RWPE1 (cell line): ENCODE measurements around the gene CBFB.

Experiments
- CTCF ChIA-PET: fragments of 350-600 bp; sonication (Branson Sonifier 250); formaldehyde crosslinking; extraction: SDS; loops from one replicate; lab custom pipeline; 2021; lab: Yijun Ruan, JAX
- POLR2A ChIA-PET: fragments of 400-600 bp; formaldehyde crosslinking; extraction: SDS; loops from one replicate; lab custom pipeline; 2020; ENCODE audit warnings: antibody characterized with exemption; ENCODE audit not compliant: low non-redundant PET; lab: Yijun Ruan, JAX
- DNase-seq: peaks from one replicate; pipeline ENCODE4 v3.0.0; 2012; ENCODE audit warnings: low spot score
- H3K27ac ChIP-seq: fragments of 450-650 bp; 2 replicates; pipeline ENCODE4 v1.5.1; 2017
- TF ChIP-seq, protein P1 (sequence below): fragments of 450-650 bp; conservative IDR thresholded peaks from 2 replicates; pipeline ENCODE4 v1.5.1; 2017; ENCODE audit warnings: low read depth, mild to moderate bottlenecking

CBFB gene

GRCh38 chr16:67023689-67024088 lies 5.3 kb upstream of the CBFB start:
- no peak overlapping the region for H3K27ac ChIP-seq
- no peak for DNase-seq
- TF ChIP-seq, protein P1, sequence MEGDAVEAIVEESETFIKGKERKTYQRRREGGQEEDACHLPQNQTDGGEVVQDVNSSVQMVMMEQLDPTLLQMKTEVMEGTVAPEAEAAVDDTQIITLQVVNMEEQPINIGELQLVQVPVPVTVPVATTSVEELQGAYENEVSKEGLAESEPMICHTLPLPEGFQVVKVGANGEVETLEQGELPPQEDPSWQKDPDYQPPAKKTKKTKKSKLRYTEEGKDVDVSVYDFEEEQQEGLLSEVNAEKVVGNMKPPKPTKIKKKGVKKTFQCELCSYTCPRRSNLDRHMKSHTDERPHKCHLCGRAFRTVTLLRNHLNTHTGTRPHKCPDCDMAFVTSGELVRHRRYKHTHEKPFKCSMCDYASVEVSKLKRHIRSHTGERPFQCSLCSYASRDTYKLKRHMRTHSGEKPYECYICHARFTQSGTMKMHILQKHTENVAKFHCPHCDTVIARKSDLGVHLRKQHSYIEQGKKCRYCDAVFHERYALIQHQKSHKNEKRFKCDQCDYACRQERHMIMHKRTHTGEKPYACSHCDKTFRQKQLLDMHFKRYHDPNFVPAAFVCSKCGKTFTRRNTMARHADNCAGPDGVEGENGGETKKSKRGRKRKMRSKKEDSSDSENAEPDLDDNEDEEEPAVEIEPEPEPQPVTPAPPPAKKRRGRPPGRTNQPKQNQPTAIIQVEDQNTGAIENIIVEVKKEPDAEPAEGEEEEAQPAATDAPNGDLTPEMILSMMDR, result no peak
- POLR2A ChIA-PET, result no interaction called here
- CTCF ChIA-PET, result interaction anchor here (0.7 kb wide), 1 partner anchor 63 kb away, joined by 4 read pairs; the partner anchor contains the start of gene CES3

- no peak overlapping the region for H3K27ac ChIP-seq
- no peak for DNase-seq
- POLR2A ChIA-PET, result no interaction called here
- TF ChIP-seq, protein P1, result no peak
- CTCF ChIA-PET, result no interaction called here
These were observed 4.4 kb upstream of the CBFB start for GRCh38 chr16:67024384-67025209.

DNA sequence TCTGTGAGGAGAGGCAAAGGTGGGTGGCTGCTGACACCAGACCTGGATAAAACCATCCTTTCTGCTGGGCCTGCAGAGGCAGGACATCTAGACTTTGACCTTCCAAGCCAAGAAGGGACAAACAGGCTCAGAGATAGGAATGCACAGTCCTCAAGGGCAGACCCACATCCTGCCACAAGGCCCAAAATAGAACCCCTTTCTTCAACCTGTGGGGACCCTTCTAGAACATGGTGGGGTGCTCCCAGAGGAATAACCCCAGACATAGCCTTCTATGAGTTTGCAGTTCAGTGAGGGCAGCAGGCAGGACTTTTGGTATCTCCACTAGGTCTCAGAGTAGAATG lies 3.8 kb upstream of the CBFB start:
- no peak overlapping the region for H3K27ac ChIP-seq
- TF ChIP-seq, protein P1, result no peak
- ChIA-PET POLR2A (no interaction called here), CTCF (no interaction called here)
- no peak for DNase-seq

DNA sequence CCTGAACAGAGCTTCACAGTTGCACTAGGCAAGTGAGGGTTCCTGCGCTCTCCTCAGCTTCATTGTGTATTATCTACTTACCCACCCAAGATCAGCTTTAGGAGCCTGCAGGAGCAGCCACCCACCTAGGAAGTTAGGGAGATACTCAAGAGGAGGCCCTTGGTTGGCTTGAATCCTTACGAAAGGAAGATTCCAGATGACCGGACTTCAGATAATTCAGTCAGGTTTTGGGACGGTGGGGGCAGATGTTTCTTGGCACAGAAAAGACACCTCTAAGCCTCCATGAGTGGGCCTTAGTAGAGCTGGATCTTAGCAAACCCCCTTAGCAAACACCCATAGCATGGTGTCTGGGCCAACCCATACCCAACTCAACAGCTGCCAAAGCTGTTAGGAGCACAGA lies 2.4 kb upstream of the CBFB start:
- DNase-seq, result no peak
- H3K27ac ChIP-seq, result no peak overlapping the region
- ChIA-PET POLR2A (no interaction called here), CTCF (no interaction called here)
- TF ChIP-seq, protein P1, result no peak

- POLR2A ChIA-PET, result interaction anchor here (1.8 kb wide), 1 partner anchor 124 kb away, joined by 4 read pairs; the partner anchor contains the start of gene B3GNT9
- CTCF ChIA-PET, result no interaction called here
- TF ChIP-seq, protein P1, result no peak
- DNase-seq, result no peak
- peak overlapping the region; percentile 4; the same call in 1 of the 2 replicates for H3K27ac ChIP-seq
These were observed 1.9 kb upstream of the CBFB start for GRCh38 chr16:67027046-67027445.

- H3K27ac ChIP-seq, result peak overlapping the region; percentile 94
- TF ChIP-seq, protein P1, result no peak
- DNase-seq, result peak; percentile 24
- ChIA-PET CTCF (interaction anchor here (0.6 to 1.1 kb wide), 5 partner anchors 9 to 377 kb away, joined by 3 to 4 read pairs (median 3); no protein-coding TSS in a partner anchor), POLR2A (interaction anchor here (0.6 to 1.8 kb wide), 2 partner anchors 122 to 371 kb away, joined by 4 to 10 read pairs; partner anchors contain the start of gene B3GNT9)
These were observed 718 bp upstream of the CBFB start for GRCh38 chr16:67028167-67028695.
